HepG2 (cell line): Measurements from ENCODE around the gene NDRG3. TPM values are rescaled to one million over a fixed set of nuclear protein-coding genes. Genes with fewer than 3 reads are reported as not detected.

ENCODE experiments used
- CBX1 ChIP-seq: IDR thresholded peaks from one replicate; pipeline ENCODE4 v1.6.1; 2016; ENCODE audit warnings: antibody characterized with exemption, low read depth
- CEBPZ ChIP-seq: IDR thresholded peaks from 2 replicates; pipeline ENCODE4 v1.6.1; 2012; ENCODE audit warnings: low read length, improper control_type of control experiment
- FOXA1 ChIP-seq, 2 experiments: fragments of 450-650 bp in 1 of 2; sonication (generic) in 1 of 2; formaldehyde crosslinking in 1 of 2; IDR thresholded peaks; 2 replicates each; pipeline versions ENCODE4 v1.4.0 to v1.6.1; 2016 to 2020; ENCODE audit warnings: missing genetic modification reagents in 1 of 2
- FOXP4 ChIP-seq: sonication (generic); formaldehyde crosslinking; IDR thresholded peaks from 2 replicates; pipeline ENCODE4 v1.4.0; 2020; ENCODE audit warnings: missing genetic modification reagents
- IKZF1 ChIP-seq: fragments of 450-650 bp; IDR thresholded peaks from 2 replicates; pipeline ENCODE4 v1.7.1; 2016
- ONECUT2 ChIP-seq: sonication (generic); formaldehyde crosslinking; IDR thresholded peaks from 2 replicates; pipeline ENCODE4 v1.4.0; 2020; ENCODE audit warnings: missing genetic modification reagents
- REL ChIP-seq: sonication (generic); formaldehyde crosslinking; conservative IDR thresholded peaks from 2 replicates; pipeline ENCODE4 v1.8.0; 2022; ENCODE audit warnings: mild to moderate bottlenecking, missing genetic modification reagents, moderate library complexity
- SETDB1 ChIP-seq: sonication (generic); formaldehyde crosslinking; IDR thresholded peaks from 2 replicates; pipeline ENCODE4 v1.5.1; 2020; ENCODE audit warnings: missing genetic modification reagents, mild to moderate bottlenecking, borderline replicate concordance
- ZBED4 ChIP-seq: sonication (generic); formaldehyde crosslinking; IDR thresholded peaks from 2 replicates; pipeline ENCODE4 v1.4.0; 2020; ENCODE audit warnings: missing genetic modification reagents, borderline replicate concordance
- ZBTB20 ChIP-seq: sonication (generic); formaldehyde crosslinking; IDR thresholded peaks from 2 replicates; pipeline ENCODE4 v1.8.1; 2023; ENCODE audit warnings: missing genetic modification reagents, low read depth, mild to moderate bottlenecking, borderline replicate concordance
- ZBTB37 ChIP-seq: sonication (generic); formaldehyde crosslinking; IDR thresholded peaks from 2 replicates; pipeline ENCODE4 v1.4.0; 2020; ENCODE audit warnings: mild to moderate bottlenecking, missing genetic modification reagents
- ZBTB38 ChIP-seq: sonication (generic); formaldehyde crosslinking; IDR thresholded peaks from 2 replicates; pipeline ENCODE4 v1.5.1; 2020; ENCODE audit warnings: mild to moderate bottlenecking, missing genetic modification reagents
- ZFP36L2 ChIP-seq: sonication (generic); formaldehyde crosslinking; IDR thresholded peaks from 2 replicates; pipeline ENCODE4 v1.4.0; 2020; ENCODE audit warnings: missing genetic modification reagents
- ZIK1 ChIP-seq: sonication (generic); formaldehyde crosslinking; IDR thresholded peaks from 2 replicates; pipeline ENCODE4 v1.5.0; 2020; ENCODE audit warnings: mild to moderate bottlenecking, low read depth, missing genetic modification reagents, borderline replicate concordance
- ZNF3 ChIP-seq: IDR thresholded peaks from 2 replicates; pipeline ENCODE4 v1.7.0; 2017; ENCODE audit warnings: inconsistent platforms
- ZNF34 ChIP-seq: sonication (generic); formaldehyde crosslinking; IDR thresholded peaks from 2 replicates; pipeline ENCODE4 v1.4.0; 2020; ENCODE audit warnings: mild to moderate bottlenecking, missing genetic modification reagents, borderline replicate concordance
- ZNF431 ChIP-seq: sonication (generic); formaldehyde crosslinking; IDR thresholded peaks from 2 replicates; pipeline ENCODE4 v1.9.0; 2022; ENCODE audit warnings: missing genetic modification reagents, low read depth, mild to moderate bottlenecking, borderline replicate concordance
- polyA plus RNA-seq, 8 experiments: library from polyadenylated mRNA; depleted of rRNA in 3 of 8; stranded (reverse) in 7 of 8; unstranded in 1 of 8; fragments of >200 nt; fragmentation: Illumina TruSeq in 4 of 8; extraction: Trizol in 4 of 8; gene quantifications; 2 replicates each; pipeline versions ENCODE4 v1.2.1 to v1.2.3, GENCODE V29; 2011 to 2016; ENCODE audit warnings: low read depth in 4 of 8, missing spikeins in 1 of 8, mixed read lengths in 1 of 8; ENCODE audit not compliant: insufficient read depth in 1 of 8
- total RNA-seq, 5 experiments: library from RNA; depleted of rRNA; stranded (reverse); fragments of >200 nt; fragmentation: Illumina TruSeq; extraction: Trizol; gene quantifications; 2 replicates each; pipeline ENCODE4 v1.2.3, GENCODE V29; 2016; ENCODE audit warnings: low read depth in 1 of 5

Gene NDRG3
- total and polyA plus RNA-seq, 2 of the 13 experiments (the other 11 are each of a cell fraction or from before 2014, with no cell fraction given) = 36.0 to 40.5 TPM

- no peak for TF ChIP-seq ZNF3 (CRISPR knock-in tag)
- no peak for TF ChIP-seq ZNF431 (CRISPR knock-in tag)
- no peak for TF ChIP-seq FOXP4
- TF ChIP-seq FOXA1 (IDR thresholded peaks at IDR 0.05) = no peak
- TF ChIP-seq FOXA1 (CRISPR knock-in tag; IDR thresholded peaks at IDR 0.05) = no peak
- TF ChIP-seq ZFP36L2 = no peak
- no peak for TF ChIP-seq SETDB1 (CRISPR knock-in tag)
- TF ChIP-seq ZBTB38 (CRISPR knock-in tag) = no peak
- TF ChIP-seq ZBTB37 (CRISPR knock-in tag) = no peak
- no peak for TF ChIP-seq CBX1
- TF ChIP-seq ZNF34 (CRISPR knock-in tag) = peak; percentile 79; the same call in 1 of the 2 replicates
- TF ChIP-seq REL (CRISPR knock-in tag) = no peak
- TF ChIP-seq ZIK1 (CRISPR knock-in tag) = no peak
- no peak; the same call in 1 of the 2 replicates for TF ChIP-seq ZBED4 (CRISPR knock-in tag)
- TF ChIP-seq ONECUT2 (CRISPR knock-in tag) = no peak
- TF ChIP-seq ZBTB20 (CRISPR knock-in tag) = no peak
- no peak for TF ChIP-seq IKZF1
- no peak for TF ChIP-seq CEBPZ
Measured at GRCh38 chr20:36754656-36755222, 8.8 kb upstream of the NDRG3 start (continued).
